Measurements from ENCODE around the gene STX3.

- TF ChIP-seq EZH2phosphoT487 (IDR thresholded peaks at IDR 0.05; ENCODE audit: borderline replicate concordance, low read depth, low read length) (no peak), CTCF (conservative IDR thresholded peaks at IDR 0.05; ENCODE audit: low read length) (no peak)
Measured at GRCh38 chr11:59759900-59760299, 4.7 kb downstream of the STX3 start.

Measured in OCI-LY7 (cell line).